ENCODE results near the gene TTLL1. TPM values are rescaled to one million over a fixed set of nuclear protein-coding genes. Genes with fewer than 3 reads are reported as not detected.
A peak's percentile ranks its signal among the peaks of the same experiment; 100 is the strongest.

The TTLL1 gene
- total and polyA plus RNA-seq, 2 of the 4 experiments (the other 2 are of a cell fraction), result 10.8 to 13.2 TPM

- in situ Hi-C loops (cut with MboI; ENCODE audit: low sequenced_read_pairs), result no loop called here
- H3K4ac ChIP-seq (ENCODE audit: low read depth, low read length), result no peak overlapping the region
- no peak overlapping the region for H2AK5ac ChIP-seq (ENCODE audit: low read depth, low read length)
These were observed 2.9 kb upstream of the TTLL1 start for GRCh38 chr22:43092085-43092484.

More at GRCh38 chr22:43092085-43092484, 2.9 kb upstream of the TTLL1 start:
- Histone ChIP-seq H3K56ac (ENCODE audit: extremely low read depth, insufficient read depth, low read length) (no peak overlapping the region), H3K27me3 (ENCODE audit: control insufficient read depth, insufficient read depth, low read length) (no peaks in the 10 kb centered on the region), H3K36me3 (ENCODE audit: control insufficient read depth, insufficient read depth, low read length) (no peaks in the 10 kb centered on the region), H3K9me3 (ENCODE audit: control insufficient read depth, insufficient read depth, low read length) (peaks cover 6% of the 10 kb centered on the region), H2BK5ac (ENCODE audit: low read depth, low read length, poor library complexity, severe bottlenecking) (no peak overlapping the region), H3K9me1 (ENCODE audit: insufficient read depth, low read length) (peaks cover 8% of the 10 kb centered on the region), H4K91ac (ENCODE audit: insufficient read depth, low read depth, low read length) (no peak overlapping the region), H2AFZ (replicated peaks; ENCODE audit: low read length, poor library complexity) (no peak overlapping the region), H4K5ac (ENCODE audit: low read depth, low read length) (no peak overlapping the region), H4K20me1 (ENCODE audit: insufficient read depth, low read length) (no peaks in the 10 kb centered on the region), H3K18ac (ENCODE audit: low read depth, low read length) (no peak overlapping the region), H2BK15ac (ENCODE audit: low read depth, low read length) (no peak overlapping the region), H4K8ac (ENCODE audit: low read depth in 2 of 2, low read length in 2 of 2) (no peak overlapping the region), H3K23ac (ENCODE audit: low read depth, low read length) (no peak overlapping the region), H3K4me3 (ENCODE audit: insufficient read depth, low read depth, low read length) (no peak overlapping the region), H3K9ac (ENCODE audit: low read depth, low read length) (no peak overlapping the region), H2AK9ac (replicated peaks; ENCODE audit: low read depth, low read length, poor library complexity) (no peak overlapping the region), H2BK120ac (ENCODE audit: low read depth, low read length) (no peak overlapping the region), H2BK20ac (ENCODE audit: low read depth, low read length) (no peak overlapping the region), H3K79me1 (ENCODE audit: low read depth in 1 of 2, low read length in 2 of 2) (peaks cover 0 to 15% of the 10 kb centered on the region in 2 experiments; a peak in 2 of 4 replicates), H3K14ac (replicated peaks; ENCODE audit: low read depth, low read length) (no peak overlapping the region), H3K4me2 (ENCODE audit: low read depth, low read length) (no peak overlapping the region), H3K4me1 (ENCODE audit: control insufficient read depth, insufficient read depth, low read length) (0 out of 2 replicates have a peak, but pooled peaks cover 2% of the 10 kb centered on the region), H3K27ac (ENCODE audit: insufficient read depth, low read length) (no peak overlapping the region)
- TF ChIP-seq RFX5 (IDR thresholded peaks at IDR 0.05; ENCODE audit: low read depth, low read length) (no peak), RAD21 (IDR thresholded peaks at IDR 0.05; ENCODE audit: low read length) (no peak), MXI1 (IDR thresholded peaks at IDR 0.05; ENCODE audit: borderline replicate concordance, low read depth, low read length) (no peak), ELK1 (IDR thresholded peaks at IDR 0.05; ENCODE audit: borderline replicate concordance, low read depth, low read length) (no peak), MAZ (IDR thresholded peaks at IDR 0.05; ENCODE audit: borderline replicate concordance, low read depth, low read length) (no peak)
- no peak for ATAC-seq (ENCODE audit: low read depth)
- DNase-seq, result peak; percentile 8
- intact Hi-C loops (cut with micrococcal nuclease) (no loop called here), dilution Hi-C loops (cut with HindIII; ENCODE audit: low sequenced_read_pairs, unreplicated experiment) (no loop called here)
- ChIA-PET CTCF (no interaction called here), POLR2A (ENCODE audit: unreplicated experiment) (no interaction called here)
- WGBS, 2 experiments (ENCODE audit: extremely low coverage in 2 of 2, insufficient read length in 1 of 2), result 91% methylated on average over 7 of the region's 9 CpGs; no CpG with 5 or more reads in 1 of the 2 experiments
- BruUV-seq (replicated peaks), result no TSS peak
